Activated CD4-positive, alpha-beta T cell treated with anti-CD3 and anti-CD28 coated beads, Interleukin-2, Interleukin-4, amounts not matched to agents 100 ng/mL and 50 ng/mL, durations not matched to agents 16 hours and 8 hours (primary cell): Measurements from ENCODE around the gene EVA1C.
"Not testable (repeated sequence)": the region's sequence is repeated elsewhere in the genome, so short reads cannot be mapped to it uniquely, and the experiment has no call there.

Source experiments
- DNase-seq: peaks from one replicate; pipeline ENCODE4 v3.0.0-alpha.2; 2020; ENCODE audit warnings: low spot score

The EVA1C gene

DNA sequence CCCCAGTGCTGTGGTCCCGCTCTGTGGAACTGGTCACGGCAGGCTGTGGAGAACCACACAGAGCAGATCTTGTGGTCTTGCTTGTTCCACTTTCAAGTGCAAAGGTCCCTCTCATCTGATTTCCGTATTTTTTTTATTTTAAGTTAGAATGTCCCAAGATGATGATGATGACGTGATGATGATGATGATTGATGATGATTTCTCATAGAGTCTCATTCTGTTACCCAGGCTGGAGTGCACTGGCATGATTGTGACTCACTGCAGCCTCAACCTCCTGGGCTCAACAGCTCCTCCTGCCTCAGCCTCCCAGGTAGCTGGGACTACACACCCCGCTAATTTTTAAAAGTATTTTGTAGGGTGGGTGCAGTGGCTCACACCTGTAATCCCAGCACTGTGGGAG, 12.2 kb downstream of the EVA1C start:
- DNase-seq, result no peak

GRCh38 chr21:32425628-32426027, 13.1 kb downstream of the EVA1C start:
- DNase-seq, result no peak

DNA sequence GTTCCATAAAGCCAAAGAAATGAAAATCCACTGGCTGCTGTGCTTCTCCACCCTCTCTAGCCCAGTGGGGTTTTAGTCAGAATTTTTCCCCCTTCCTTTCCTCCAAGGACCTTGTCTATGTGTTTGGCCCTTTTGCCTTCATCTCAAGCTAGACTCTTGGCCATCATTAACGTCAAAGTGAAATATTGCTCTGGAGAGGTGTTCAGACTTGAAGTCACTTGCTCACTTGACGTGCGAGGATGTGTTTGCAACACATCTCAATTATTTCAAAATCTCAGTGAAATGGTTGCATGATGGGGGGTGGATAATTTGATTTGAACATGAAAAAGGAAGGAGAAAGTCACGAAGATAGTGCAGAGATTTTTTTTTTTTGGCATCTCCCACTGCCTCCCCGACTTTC, 13.6 kb downstream of the EVA1C start:
- no peak for DNase-seq

DNA sequence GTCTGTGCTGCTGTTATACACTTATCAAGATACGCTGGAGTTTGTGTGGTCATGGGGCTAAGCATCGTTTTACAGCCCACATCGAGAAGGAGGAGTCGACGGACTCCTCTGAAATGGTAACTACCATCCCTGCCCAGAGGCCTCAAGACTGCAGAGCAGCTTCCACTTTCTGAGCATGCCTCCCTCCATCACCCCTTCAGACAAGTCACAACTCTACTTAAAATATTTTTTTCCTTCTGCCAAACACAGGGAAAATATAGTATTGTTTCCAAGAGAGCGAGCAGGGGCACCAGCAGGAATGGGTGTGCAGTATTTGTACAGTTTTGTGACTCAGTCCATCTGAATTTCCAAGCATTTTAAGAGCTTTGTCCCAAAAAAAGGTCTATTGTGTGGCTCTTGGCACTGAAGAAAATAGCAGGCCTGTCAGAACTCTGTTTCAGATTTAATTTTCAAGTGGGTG, 14.1 kb downstream of the EVA1C start:
- no peak for DNase-seq

GRCh38 chr21:32427958-32428623, 15.6 kb downstream of the EVA1C start:
- no peak for DNase-seq

- not testable (repeated sequence) for DNase-seq
These were observed 20.6 kb downstream of the EVA1C start for GRCh38 chr21:32432982-32433660.

DNA sequence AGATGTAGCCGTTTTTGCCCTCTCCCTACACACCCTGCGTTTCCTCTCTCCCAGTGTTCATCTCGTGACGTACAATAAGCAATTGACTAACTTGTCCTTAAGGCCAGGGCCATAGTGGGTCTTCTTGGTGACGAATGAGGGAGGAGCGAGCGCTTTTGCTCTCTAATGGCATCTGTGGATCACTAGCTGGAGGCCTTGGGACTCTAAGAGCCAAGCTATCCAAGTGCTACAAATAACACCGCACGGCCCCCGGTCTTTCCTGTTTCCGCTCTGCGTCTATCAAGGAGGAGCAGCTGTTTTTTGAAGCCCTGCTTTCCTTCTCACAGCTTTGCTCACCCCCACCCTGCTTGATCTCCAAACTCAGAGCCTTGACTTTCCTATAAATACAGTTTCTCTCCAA, 25.2 kb downstream of the EVA1C start:
- DNase-seq, result no peak

GRCh38 chr21:32442566-32443318, 30.2 kb downstream of the EVA1C start:
- DNase-seq, result no peak

- no peak for DNase-seq
These were observed 32.6 kb downstream of the EVA1C start for GRCh38 chr21:32445101-32445500.

GRCh38 chr21:32446440-32446839, 33.9 kb downstream of the EVA1C start:
- not testable (repeated sequence) for DNase-seq

- DNase-seq, result no peak
These were observed 34.7 kb downstream of the EVA1C start for GRCh38 chr21:32447224-32447623.

- no peak for DNase-seq
These were observed 36.5 kb downstream of the EVA1C start for GRCh38 chr21:32448803-32449594.

GRCh38 chr21:32450881-32451701, 38.6 kb downstream of the EVA1C start:
- DNase-seq, result not testable (repeated sequence)

DNA sequence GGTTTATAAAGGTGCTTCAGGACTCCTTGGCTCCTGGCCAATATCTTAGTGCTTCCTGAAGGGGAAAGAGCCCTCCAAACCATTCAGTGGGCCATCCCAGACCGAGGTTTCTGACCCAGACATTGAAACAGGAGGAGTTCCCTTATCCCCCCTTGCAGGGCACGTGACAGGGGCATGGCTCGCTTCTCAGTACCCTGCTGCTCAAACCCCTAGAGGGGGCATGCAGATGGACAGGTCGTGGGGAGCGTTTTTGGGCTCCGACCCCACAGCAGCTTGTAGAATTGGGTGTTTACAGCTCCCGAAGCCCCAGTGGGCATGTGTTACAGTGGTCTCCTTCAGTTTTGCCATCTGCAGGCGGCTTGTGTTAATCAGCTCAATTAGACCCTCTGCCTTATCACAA, 39.7 kb downstream of the EVA1C start:
- not testable (repeated sequence) for DNase-seq

DNA sequence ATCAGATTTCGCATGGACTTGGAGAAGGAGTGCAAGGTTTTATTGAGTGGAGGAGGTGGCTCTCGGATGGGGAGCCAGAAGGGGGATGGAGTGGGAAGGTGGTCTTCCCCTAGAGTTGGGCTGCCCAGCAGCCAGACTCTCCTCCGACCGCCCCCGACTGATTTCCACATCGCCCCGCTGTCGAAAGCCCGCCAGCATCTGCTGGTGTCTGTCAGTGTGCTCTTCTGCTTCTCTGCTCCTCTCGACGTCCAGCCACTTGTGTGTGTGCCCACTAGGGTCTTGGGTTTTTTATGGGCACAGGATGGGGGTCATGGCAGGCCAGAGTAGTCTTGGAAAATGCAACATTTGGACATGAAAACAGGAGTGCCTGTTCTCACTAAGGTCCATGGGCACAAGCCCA, 40.1 kb downstream of the EVA1C start:
- no peak for DNase-seq

- no peak for DNase-seq
These were observed 43.0 kb downstream of the EVA1C start for GRCh38 chr21:32455548-32455947.

GRCh38 chr21:32456497-32456918, 44.0 kb downstream of the EVA1C start:
- no peak for DNase-seq

- no peak for DNase-seq
These were observed 44.9 kb downstream of the EVA1C start for GRCh38 chr21:32457360-32457840.

DNA sequence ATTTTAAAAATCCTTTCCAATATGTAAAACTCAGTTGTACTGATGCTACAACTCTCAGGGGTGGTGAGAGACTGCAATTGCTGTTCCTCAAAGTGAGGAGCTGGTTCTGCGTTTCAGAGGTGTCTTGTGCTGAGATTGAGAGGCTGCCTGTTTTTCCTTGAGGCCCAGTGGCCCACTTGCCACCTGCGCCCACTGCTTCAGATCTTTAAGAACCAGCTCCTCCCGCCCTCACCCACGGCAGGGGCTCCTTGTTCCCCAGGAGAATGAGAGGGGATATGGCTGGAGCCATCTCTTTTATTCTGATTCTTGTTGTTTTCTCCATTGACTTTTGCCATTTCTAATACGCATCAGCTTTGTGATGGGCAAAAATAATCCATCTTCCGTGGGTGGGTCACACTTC, 45.5 kb downstream of the EVA1C start:
- no peak for DNase-seq

DNA sequence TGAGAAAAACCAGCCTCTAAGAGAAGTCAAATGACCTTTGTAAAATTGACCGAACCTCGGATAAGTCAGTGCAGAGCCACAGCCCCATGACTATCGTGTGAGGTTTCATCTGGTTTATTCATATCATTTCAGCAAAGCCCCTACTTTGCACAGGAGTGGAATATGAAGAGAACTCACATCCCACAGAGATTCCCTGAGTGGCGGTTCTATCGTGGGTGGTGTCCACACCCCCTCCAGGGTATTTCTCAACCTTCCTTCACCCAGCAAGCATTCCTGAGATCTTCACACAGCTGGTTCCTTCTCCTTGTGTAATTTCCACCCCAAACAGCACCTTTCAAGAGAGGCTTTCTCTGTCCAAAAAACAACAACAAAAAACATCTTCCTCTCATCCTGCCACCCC, 47.5 kb downstream of the EVA1C start:
- no peak for DNase-seq

- DNase-seq, result no peak
These were observed 49.0 kb downstream of the EVA1C start for GRCh38 chr21:32461503-32461902.
